SU-DHL-6 (cell line): ENCODE results near the gene ICE1.

Source experiments
- CTCF ChIP-seq: fragments of 200-600 bp; sonication (generic); IDR thresholded peaks from one replicate; pipeline ENCODE4 v1.5.1; 2017; ENCODE audit warnings: antibody characterized with exemption, mild to moderate bottlenecking, low read length, moderate library complexity; ENCODE audit not compliant: insufficient read depth, poor library complexity, severe bottlenecking
- EZH2phosphoT487 ChIP-seq: fragments of 200-600 bp; sonication (generic), shearing (Covaris generic); conservative IDR thresholded peaks from 2 replicates; pipeline ENCODE4 v1.6.1; 2018; ENCODE audit warnings: mild to moderate bottlenecking, antibody characterized with exemption, low read length, moderate library complexity, mixed read lengths

DNA sequence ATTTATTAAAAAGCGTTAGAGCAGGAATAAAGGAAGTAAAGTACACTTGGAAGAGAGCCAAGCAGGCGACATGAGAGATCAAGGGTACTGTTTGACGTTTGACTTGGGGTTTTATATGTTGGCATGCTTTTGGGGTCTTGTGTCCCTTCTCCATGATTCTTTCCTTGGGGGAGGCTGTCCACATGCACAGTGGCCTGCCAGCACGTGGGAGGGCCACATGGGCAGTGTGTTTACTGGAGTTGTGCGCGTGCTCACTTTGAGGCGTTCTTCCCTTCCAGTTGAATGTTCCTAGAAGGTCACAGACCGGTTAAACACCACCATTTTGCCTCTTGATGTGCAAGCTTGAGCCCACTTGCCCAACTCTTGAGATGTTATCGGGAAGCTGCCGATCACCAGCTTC, 49.5 kb upstream of the ICE1 start:
- no peak for TF ChIP-seq CTCF
- no peak for TF ChIP-seq EZH2phosphoT487
